Measurements from ENCODE around the gene TRIO. TPM values are rescaled to one million over a fixed set of nuclear protein-coding genes. Genes with fewer than 3 reads are reported as not detected.

Gene TRIO
- total and polyA plus RNA-seq, 2 experiments from 2014 or later: 18.5 to 78.2 TPM

DNA sequence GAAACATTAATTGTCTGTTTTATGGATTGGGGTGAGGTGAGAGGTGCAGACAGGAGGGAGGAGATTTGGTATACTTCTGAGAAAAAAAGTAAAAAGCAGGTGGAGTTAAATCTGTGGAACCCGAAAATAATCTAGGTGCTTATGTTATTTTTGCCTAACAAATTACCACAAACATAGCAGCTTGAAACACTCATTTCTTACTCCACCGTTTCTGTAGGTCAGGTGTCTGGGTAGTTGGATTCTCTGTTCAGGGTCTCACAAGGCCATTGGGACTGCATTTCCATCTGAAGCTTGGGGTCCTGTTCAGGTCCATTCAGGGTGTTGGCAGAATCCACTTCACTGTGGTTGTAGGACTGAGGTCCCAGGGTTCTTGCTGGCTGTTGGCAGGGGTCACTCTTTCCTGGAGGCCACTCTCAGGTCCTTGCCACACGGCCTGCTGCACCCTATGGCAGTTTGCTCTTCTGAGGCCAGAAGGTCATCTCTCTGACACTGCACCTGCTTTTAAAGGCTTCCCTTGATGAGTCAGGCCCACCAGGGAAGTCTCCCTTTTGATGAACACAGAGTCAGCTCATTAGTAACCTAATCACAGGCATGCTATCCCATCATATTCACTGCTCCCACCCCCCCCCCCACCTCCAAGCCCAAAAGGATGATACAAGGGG is 82.2 kb downstream of the TRIO start:
- Histone ChIP-seq H2AFZ (no peak overlapping the region), H4K20me1 (ENCODE audit: insufficient read depth, poor library complexity, severe bottlenecking) (peaks cover 38% of the 10 kb centered on the region), H3K36me3 (replicated peaks; ENCODE audit: insufficient read depth, low read depth) (no peaks in the 10 kb centered on the region), H3K27ac (no peak overlapping the region), H3K4me1 (ENCODE audit: insufficient read depth) (peaks cover 4% of the 10 kb centered on the region), H3K9me2 (replicated peaks; ENCODE audit: insufficient read depth) (no peaks in the 10 kb centered on the region), H3K4me3 (no peak overlapping the region), H3K4me2 (no peak overlapping the region), H3K79me2 (peaks cover 100% of the 10 kb centered on the region), H3K27me3 (no peaks in the 10 kb centered on the region), H3K9me3 (ENCODE audit: low read depth) (no peaks in the 10 kb centered on the region)
- 95% methylated on average over 3 of the region's 3 CpGs for WGBS (ENCODE audit: low lambda C conversion rate, missing lambda C conversion rate)
- TF ChIP-seq EZH2phosphoT487 (IDR thresholded peaks at IDR 0.05; ENCODE audit: low read depth, severe bottlenecking, unreplicated experiment): no peak
- TF ChIP-seq, protein P1, sequence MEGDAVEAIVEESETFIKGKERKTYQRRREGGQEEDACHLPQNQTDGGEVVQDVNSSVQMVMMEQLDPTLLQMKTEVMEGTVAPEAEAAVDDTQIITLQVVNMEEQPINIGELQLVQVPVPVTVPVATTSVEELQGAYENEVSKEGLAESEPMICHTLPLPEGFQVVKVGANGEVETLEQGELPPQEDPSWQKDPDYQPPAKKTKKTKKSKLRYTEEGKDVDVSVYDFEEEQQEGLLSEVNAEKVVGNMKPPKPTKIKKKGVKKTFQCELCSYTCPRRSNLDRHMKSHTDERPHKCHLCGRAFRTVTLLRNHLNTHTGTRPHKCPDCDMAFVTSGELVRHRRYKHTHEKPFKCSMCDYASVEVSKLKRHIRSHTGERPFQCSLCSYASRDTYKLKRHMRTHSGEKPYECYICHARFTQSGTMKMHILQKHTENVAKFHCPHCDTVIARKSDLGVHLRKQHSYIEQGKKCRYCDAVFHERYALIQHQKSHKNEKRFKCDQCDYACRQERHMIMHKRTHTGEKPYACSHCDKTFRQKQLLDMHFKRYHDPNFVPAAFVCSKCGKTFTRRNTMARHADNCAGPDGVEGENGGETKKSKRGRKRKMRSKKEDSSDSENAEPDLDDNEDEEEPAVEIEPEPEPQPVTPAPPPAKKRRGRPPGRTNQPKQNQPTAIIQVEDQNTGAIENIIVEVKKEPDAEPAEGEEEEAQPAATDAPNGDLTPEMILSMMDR (IDR thresholded peaks at IDR 0.05; ENCODE audit: poor library complexity): no peak
- no peak for TF ChIP-seq EZH2 (IDR thresholded peaks at IDR 0.05; ENCODE audit: borderline replicate concordance)
- no peak for DNase-seq (ENCODE audit: low spot score)

DNA sequence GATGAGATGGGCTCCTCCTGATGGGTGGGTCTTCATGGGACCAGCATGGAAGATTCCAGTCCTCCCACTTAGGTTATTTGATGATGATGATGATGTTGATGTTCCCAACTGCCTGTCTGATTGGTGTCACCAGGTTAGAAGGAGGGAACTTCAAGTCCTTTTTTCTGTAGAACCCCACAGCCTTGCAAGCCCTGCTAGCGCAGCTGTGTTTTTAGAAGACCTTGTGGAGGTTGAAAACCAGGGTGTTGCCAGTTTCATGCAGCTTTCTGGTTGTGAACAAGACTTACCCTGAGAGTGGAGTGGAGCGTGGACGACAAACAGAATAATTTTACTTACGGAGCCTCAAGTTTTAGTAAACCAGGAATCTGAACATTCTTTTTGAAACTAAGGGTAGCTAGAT is 83.0 kb downstream of the TRIO start:
- H4K20me1 ChIP-seq (ENCODE audit: insufficient read depth, poor library complexity, severe bottlenecking): peaks cover 39% of the 10 kb centered on the region
- over 99% methylated on average over 4 of the region's 4 CpGs for WGBS (ENCODE audit: low lambda C conversion rate, missing lambda C conversion rate)
- no peaks in the 10 kb centered on the region for H3K9me2 ChIP-seq (replicated peaks; ENCODE audit: insufficient read depth)

DNA sequence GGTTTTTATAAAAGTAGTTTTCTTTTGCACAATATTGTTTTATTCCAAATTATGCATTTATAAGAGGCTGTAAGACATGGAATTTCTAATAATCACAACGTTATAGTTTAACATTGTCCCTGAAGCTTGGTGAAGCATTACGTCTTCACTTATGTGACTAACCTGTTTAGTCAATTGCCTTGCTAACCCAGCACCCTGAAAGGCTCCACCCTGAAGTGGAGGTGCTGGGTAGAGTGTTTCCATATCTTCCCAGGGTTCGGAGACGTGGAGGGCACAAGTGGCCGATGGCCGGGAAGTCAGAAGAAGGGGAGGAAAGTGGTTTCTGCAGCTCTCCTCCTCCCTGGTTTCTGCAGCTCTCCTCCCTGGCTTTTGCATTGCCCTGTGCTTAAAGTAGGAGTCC is 83.4 kb downstream of the TRIO start:
- TF ChIP-seq EZH2phosphoT487 (IDR thresholded peaks at IDR 0.05; ENCODE audit: low read depth, severe bottlenecking, unreplicated experiment): no peak
- no peak for TF ChIP-seq EZH2 (IDR thresholded peaks at IDR 0.05; ENCODE audit: borderline replicate concordance)
- TF ChIP-seq, protein P1 (IDR thresholded peaks at IDR 0.05; ENCODE audit: poor library complexity): no peak
- no peak overlapping the region for H3K4me3 ChIP-seq
- 94% methylated on average over 6 of the region's 6 CpGs for WGBS (ENCODE audit: low lambda C conversion rate, missing lambda C conversion rate)
- no peak for DNase-seq (ENCODE audit: low spot score)
- H3K4me2 ChIP-seq: no peak overlapping the region
- H3K9me3 ChIP-seq (ENCODE audit: low read depth): no peaks in the 10 kb centered on the region
- no peaks in the 10 kb centered on the region for H3K4me1 ChIP-seq (ENCODE audit: insufficient read depth)
- no peaks in the 10 kb centered on the region for H3K9me2 ChIP-seq (replicated peaks; ENCODE audit: insufficient read depth)
- H3K79me2 ChIP-seq: peaks cover 99% of the 10 kb centered on the region
- no peaks in the 10 kb centered on the region for H3K27me3 ChIP-seq
- H4K20me1 ChIP-seq (ENCODE audit: insufficient read depth, poor library complexity, severe bottlenecking): peaks cover 35% of the 10 kb centered on the region
- no peaks in the 10 kb centered on the region for H3K36me3 ChIP-seq (replicated peaks; ENCODE audit: insufficient read depth, low read depth)
- H3K27ac ChIP-seq: no peak overlapping the region
- H2AFZ ChIP-seq: no peak overlapping the region

More for the DNA sequence above, 83.0 kb downstream of the TRIO start:
- Histone ChIP-seq H3K4me3 (no peak overlapping the region), H3K36me3 (replicated peaks; ENCODE audit: insufficient read depth, low read depth) (no peaks in the 10 kb centered on the region), H3K4me2 (no peak overlapping the region), H3K27ac (no peak overlapping the region), H3K4me1 (ENCODE audit: insufficient read depth) (no peaks in the 10 kb centered on the region), H3K9me3 (ENCODE audit: low read depth) (no peaks in the 10 kb centered on the region), H2AFZ (no peak overlapping the region), H3K27me3 (no peaks in the 10 kb centered on the region), H3K79me2 (peaks cover 99% of the 10 kb centered on the region)
- TF ChIP-seq EZH2 (IDR thresholded peaks at IDR 0.05; ENCODE audit: borderline replicate concordance): no peak
- TF ChIP-seq, protein P1 (IDR thresholded peaks at IDR 0.05; ENCODE audit: poor library complexity): no peak
- TF ChIP-seq EZH2phosphoT487 (IDR thresholded peaks at IDR 0.05; ENCODE audit: low read depth, severe bottlenecking, unreplicated experiment): no peak
- DNase-seq (ENCODE audit: low spot score): no peak
